Panc1 (cell line): Measurements from ENCODE around the gene TLK1. TPM values are rescaled to one million over a fixed set of nuclear protein-coding genes. Genes with fewer than 3 reads are reported as not detected.

Source experiments
- ATAC-seq: fragments of 200-7000 bp; cut with Tn5 transposase; 2 replicates; pipeline ENCODE4 v1.9.1; 2020; ENCODE audit warnings: mild to moderate bottlenecking, moderate library complexity
- BruUV-seq: library from RNA; stranded (reverse); fragments of 400-500 nt; replicated peaks from 2 replicates; lab custom pipeline; 2021; lab: Mats Ljungman, UMichigan
- CTCF ChIA-PET: fragments of 300-600 bp; sonication (Branson Sonifier 250); formaldehyde crosslinking; loops from one replicate; lab custom pipeline; 2022; ENCODE audit warnings: antibody characterized with exemption; lab: Charles Lee
- POLR2A ChIA-PET: fragments of 300-600 bp; sonication (Branson Sonifier 250); formaldehyde crosslinking; loops from one replicate; lab custom pipeline; 2022; ENCODE audit warnings: antibody characterized with exemption; lab: Charles Lee
- DNase-seq: peaks from one replicate; pipeline ENCODE4 v3.0.0-alpha.2; 2010; ENCODE audit warnings: low read depth, low spot score
- H3K27ac ChIP-seq: 2 replicates; pipeline ENCODE4 v1.5.1; 2011; ENCODE audit warnings: mild to moderate bottlenecking, low read length, inconsistent platforms
- H3K27me3 ChIP-seq: fragments of 200-500 bp; sonication (Bioruptor generic); 2 replicates; pipeline ENCODE4 v1.6.0; 2014; ENCODE audit warnings: low read length, inconsistent platforms; ENCODE audit not compliant: control insufficient read depth, insufficient read depth
- H3K36me3 ChIP-seq: fragments of 200-500 bp; sonication (Bioruptor generic); 2 replicates; pipeline ENCODE4 v1.5.1; 2014; ENCODE audit warnings: inconsistent platforms, mild to moderate bottlenecking, low read length, moderate library complexity; ENCODE audit not compliant: control insufficient read depth, insufficient read depth
- H3K4me1 ChIP-seq: 2 replicates; pipeline ENCODE4 v1.5.1; 2011; ENCODE audit warnings: inconsistent platforms, mild to moderate bottlenecking, low read length, moderate library complexity; ENCODE audit not compliant: control insufficient read depth, insufficient read depth
- H3K4me3 ChIP-seq, 2 experiments: 2 replicates each; pipeline ENCODE4 v1.5.1; 2011 to 2012; ENCODE audit warnings: low read depth in 2 of 2, low read length in 2 of 2, mild to moderate bottlenecking in 2 of 2, inconsistent platforms in 1 of 2, moderate library complexity in 1 of 2
- H3K9me3 ChIP-seq: fragments of 200-500 bp; sonication (Bioruptor generic); 2 replicates; pipeline ENCODE4 v1.5.1; 2014; ENCODE audit warnings: low read depth, mild to moderate bottlenecking, inconsistent platforms, low read length, moderate library complexity; ENCODE audit not compliant: control insufficient read depth, insufficient read depth
- CTCF ChIP-seq: fragments of 450-650 bp; IDR thresholded peaks from 2 replicates; pipeline ENCODE4 v1.5.1; 2017; ENCODE audit warnings: mild to moderate bottlenecking
- POLR2AphosphoS5 ChIP-seq: IDR thresholded peaks from 2 replicates; pipeline ENCODE4 v1.6.1; 2012; ENCODE audit warnings: mild to moderate bottlenecking, low read depth, low read length, moderate library complexity
- REST ChIP-seq, 2 experiments: IDR thresholded peaks; 2 replicates each; pipeline ENCODE4 v1.6.1; 2011 to 2012; ENCODE audit warnings: low read depth in 2 of 2, control low read depth in 1 of 2, low read length in 1 of 2, mild to moderate bottlenecking in 1 of 2, moderate library complexity in 1 of 2; ENCODE audit not compliant: insufficient read depth in 1 of 2
- SIN3A ChIP-seq: IDR thresholded peaks from 2 replicates; pipeline ENCODE4 v1.6.1; 2012; ENCODE audit warnings: low read depth, mild to moderate bottlenecking, low read length, moderate library complexity, borderline replicate concordance; ENCODE audit not compliant: insufficient read depth
- TCF7L2 ChIP-seq: IDR thresholded peaks from 2 replicates; pipeline ENCODE4 v1.6.1; 2011; ENCODE audit warnings: mild to moderate bottlenecking, low read depth, low read length, inconsistent platforms
- in situ Hi-C: cut with HindIII; loops from 2 replicates; pipeline ENCODE4 v1.10.0; 2016; ENCODE audit warnings: low sequenced_read_pairs, low pct_unique_long_range_greater_than_20kb
- intact Hi-C: fragments of 100-400 bp; cut with micrococcal nuclease; formaldehyde crosslinking; loops from one replicate; pipeline ENCODE4 v1.10.0; 2022; ENCODE audit not compliant: unreplicated experiment
- total RNA-seq: library from RNA; stranded (reverse); gene quantifications from one replicate; pipeline ENCODE4 v1.2.1, GENCODE V29; 2021; ENCODE audit not compliant: unreplicated experiment

Gene TLK1
- total RNA-seq, 1 experiment from 2014 or later: 92.9 TPM

- H3K27me3 ChIP-seq: no peaks in the 10 kb centered on the region
- no TSS peak for BruUV-seq
Measured at GRCh38 chr2:171100370-171100769, 60.3 kb downstream of the TLK1 start.

GRCh38 chr2:171098607-171099006, 62.1 kb downstream of the TLK1 start:
- CTCF ChIA-PET: no interaction called here
- Histone ChIP-seq H3K9me3 (peaks cover 15% of the 10 kb centered on the region; the same call in 1 of the 2 replicates), H3K36me3 (no peaks in the 10 kb centered on the region), H3K4me1 (no peaks in the 10 kb centered on the region), H3K4me3 (no peak overlapping the region), H3K27me3 (no peaks in the 10 kb centered on the region), H3K27ac (no peak overlapping the region)
- intact Hi-C loops: no loop called here
- TF ChIP-seq POLR2AphosphoS5: no peak
- TF ChIP-seq TCF7L2: no peak
- TF ChIP-seq REST (IDR thresholded peaks at IDR 0.05; ENCODE audit: insufficient read depth in 1 of 2, low read depth in 2 of 2, low read length in 1 of 2): no peak
- TF ChIP-seq CTCF: no peak
- no peak for TF ChIP-seq SIN3A
- POLR2A ChIA-PET: no interaction called here
- ATAC-seq (no peak), DNase-seq (no peak)
- no TSS peak for BruUV-seq
- in situ Hi-C loops: no loop called here

More at GRCh38 chr2:171100370-171100769, 60.3 kb downstream of the TLK1 start:
- Histone ChIP-seq H3K4me1 (no peaks in the 10 kb centered on the region), H3K9me3 (peaks cover 15% of the 10 kb centered on the region; the same call in 1 of the 2 replicates), H3K36me3 (no peaks in the 10 kb centered on the region), H3K27ac (no peak overlapping the region), H3K4me3 (no peak overlapping the region)
- ATAC-seq (no peak), DNase-seq (no peak)
- POLR2A ChIA-PET: no interaction called here
- intact Hi-C loops (no loop called here), in situ Hi-C loops (no loop called here)
- TF ChIP-seq POLR2AphosphoS5: no peak
- TF ChIP-seq CTCF: no peak
- TF ChIP-seq SIN3A: no peak
- no peak for TF ChIP-seq TCF7L2
- TF ChIP-seq REST (IDR thresholded peaks at IDR 0.05; ENCODE audit: insufficient read depth in 1 of 2, low read depth in 2 of 2, low read length in 1 of 2): no peak
- CTCF ChIA-PET: no interaction called here
